22Rv1 (cell line): ENCODE data around the gene SPSB1.

ENCODE experiments used
- H3K27ac ChIP-seq: fragments of 450-650 bp; 2 replicates; pipeline ENCODE4 v1.5.1; 2017
- CTCF ChIP-seq: fragments of 450-650 bp; IDR thresholded peaks from 2 replicates; pipeline ENCODE4 v1.5.1; 2017; ENCODE audit warnings: mild to moderate bottlenecking
- ZFX ChIP-seq: fragments of 450-650 bp; IDR thresholded peaks from 2 replicates; pipeline ENCODE4 v1.6.1; 2017; ENCODE audit warnings: antibody characterized with exemption, borderline replicate concordance

The SPSB1 gene

GRCh38 chr1:9400425-9401079 lies 107.9 kb downstream of the SPSB1 start:
- H3K27ac ChIP-seq, result no peak overlapping the region
- TF ChIP-seq CTCF (no peak), ZFX (no peak)

- TF ChIP-seq ZFX, result no peak
- TF ChIP-seq CTCF, result no peak
- H3K27ac ChIP-seq, result no peak overlapping the region
These were observed 108.4 kb downstream of the SPSB1 start for GRCh38 chr1:9401080-9401453.

DNA sequence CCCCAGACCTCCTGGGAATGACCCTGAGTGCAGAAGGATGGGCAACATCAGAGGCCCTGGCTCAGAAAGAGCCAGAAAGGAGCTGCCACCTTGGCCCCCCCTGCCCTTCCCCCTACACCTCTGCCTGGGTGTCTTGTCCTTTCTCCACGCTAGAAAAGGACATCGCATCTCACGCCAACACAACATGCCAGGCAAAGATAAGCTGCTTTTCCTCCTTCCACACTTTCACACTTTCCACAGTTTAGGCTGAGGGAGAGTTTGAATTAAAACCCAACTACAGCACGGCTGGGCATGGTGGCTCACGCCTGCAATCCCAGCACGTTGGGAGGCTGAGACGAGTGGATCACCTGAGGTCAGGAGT lies 109.5 kb downstream of the SPSB1 start:
- no peak overlapping the region for H3K27ac ChIP-seq
- no peak for TF ChIP-seq CTCF
- no peak for TF ChIP-seq ZFX

DNA sequence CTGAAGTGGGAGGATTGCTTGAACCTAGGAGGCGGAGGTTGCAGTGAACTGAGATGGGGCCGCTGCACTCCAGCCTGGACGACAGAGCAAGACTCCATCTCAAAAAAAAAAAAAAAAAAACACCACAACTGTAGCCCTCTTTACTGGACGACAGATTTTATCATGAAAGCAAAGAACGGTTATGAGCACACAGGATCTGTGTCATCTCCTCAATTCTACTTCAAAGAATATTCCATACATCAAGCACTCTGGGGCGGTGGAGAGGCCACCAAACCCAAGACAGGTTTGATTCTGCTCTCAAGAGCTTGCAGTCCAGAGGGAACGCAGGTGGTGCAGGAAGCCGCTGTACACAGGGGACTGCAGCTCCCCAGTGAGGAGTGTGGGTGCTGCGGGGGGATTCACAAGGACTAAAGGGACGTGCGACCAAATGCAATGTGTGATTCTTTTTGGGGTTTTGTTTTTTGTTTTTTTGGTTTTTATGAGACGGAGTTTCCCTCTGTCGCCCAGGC lies 110.1 kb downstream of the SPSB1 start:
- no peak for TF ChIP-seq CTCF
- TF ChIP-seq ZFX, result no peak
- no peak overlapping the region for H3K27ac ChIP-seq

- TF ChIP-seq CTCF (no peak), ZFX (no peak)
- no peak overlapping the region for H3K27ac ChIP-seq
These were observed 111.6 kb downstream of the SPSB1 start for GRCh38 chr1:9404117-9404914.

GRCh38 chr1:9406111-9406510 lies 113.4 kb downstream of the SPSB1 start:
- TF ChIP-seq CTCF, result no peak
- no peak for TF ChIP-seq ZFX
- H3K27ac ChIP-seq, result no peak overlapping the region

DNA sequence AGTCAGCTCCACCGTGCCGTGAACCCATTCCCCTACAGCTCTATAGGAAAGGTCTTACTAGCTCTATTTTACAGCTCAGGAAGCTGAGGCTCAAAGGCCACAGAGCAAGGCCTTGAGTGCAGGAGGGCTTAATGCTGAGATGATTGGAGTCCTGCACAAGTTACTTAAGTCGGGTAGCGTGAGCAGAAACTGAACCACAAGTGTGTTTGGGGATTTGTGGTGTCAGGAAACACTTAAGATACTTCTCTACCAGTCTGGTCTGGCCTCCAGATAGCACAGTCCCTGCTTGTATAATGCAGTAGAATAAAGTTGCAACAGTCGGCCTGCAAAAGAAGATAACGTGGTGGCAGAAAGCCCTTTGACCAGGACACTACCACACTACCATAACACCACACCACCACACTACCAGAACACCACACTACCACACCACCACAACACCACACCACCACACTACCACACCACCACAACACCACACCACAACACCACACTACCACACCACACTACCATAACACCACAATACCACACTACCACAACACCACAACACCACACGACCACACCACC lies 118.1 kb downstream of the SPSB1 start:
- TF ChIP-seq CTCF (no peak), ZFX (no peak)
- no peak overlapping the region for H3K27ac ChIP-seq
